ENCODE data around the gene GRIK5.

Gene GRIK5

GRCh38 chr19:41998246-41999020 lies 71.6 kb downstream of the GRIK5 start (continued):
- 0 out of 2 replicates have a peak, but pooled peaks have one; percentile 13 for TF ChIP-seq ZBTB11 (tag by site-specific recombination; conservative IDR thresholded peaks at IDR 0.05; ENCODE audit: low read depth)
- peak; percentile 90 for TF ChIP-seq CTCF (tag by site-specific recombination; IDR thresholded peaks at IDR 0.05)
- no peak for TF ChIP-seq ZNF121 (tag by site-specific recombination; IDR thresholded peaks at IDR 0.05)
- TF ChIP-seq ZSCAN30 (tag by site-specific recombination; IDR thresholded peaks at IDR 0.05): 0 out of 2 replicates have a peak, but pooled peaks have one; percentile 21
- 0 out of 2 replicates have a peak, but pooled peaks have one; percentile 42 for TF ChIP-seq KLF17 (tag by site-specific recombination; IDR thresholded peaks at IDR 0.05)
- TF ChIP-seq SP3 (tag by site-specific recombination; IDR thresholded peaks at IDR 0.05): peak; percentile 23; the same call in 1 of the 2 replicates
- TF ChIP-seq ZEB2 (tag by site-specific recombination; IDR thresholded peaks at IDR 0.05): peak; percentile 32; the same call in 1 of the 2 replicates
- peak; percentile 52 for TF ChIP-seq ZNF335 (tag by site-specific recombination; conservative IDR thresholded peaks at IDR 0.05)
- 0 out of 2 replicates have a peak, but pooled peaks have one; percentile 26 for TF ChIP-seq ZNF843 (tag by site-specific recombination; IDR thresholded peaks at IDR 0.05)
- TF ChIP-seq GLIS2 (tag by site-specific recombination; IDR thresholded peaks at IDR 0.05): peak; percentile 78
- peak; percentile 43; the same call in 1 of the 2 replicates for TF ChIP-seq ZNF692 (tag by site-specific recombination; IDR thresholded peaks at IDR 0.05)
- no peak for TF ChIP-seq ZNF747 (tag by site-specific recombination; IDR thresholded peaks at IDR 0.05)
- 0 out of 2 replicates have a peak, but pooled peaks have one; percentile 13 for TF ChIP-seq ZNF366 (tag by site-specific recombination; conservative IDR thresholded peaks at IDR 0.05)
- peak; percentile 66; the same call in 1 of the 2 replicates for TF ChIP-seq ZNF561 (tag by site-specific recombination; IDR thresholded peaks at IDR 0.05; ENCODE audit: borderline replicate concordance)
- TF ChIP-seq ZNF660 (tag by site-specific recombination; IDR thresholded peaks at IDR 0.05): 0 out of 2 replicates have a peak, but pooled peaks have one; percentile 60
- TF ChIP-seq ELK4 (IDR thresholded peaks at IDR 0.05; ENCODE audit: borderline replicate concordance, low read depth, low read length): no peak
- no peak for TF ChIP-seq KLF9 (tag by site-specific recombination; IDR thresholded peaks at IDR 0.05; ENCODE audit: low read depth)
- no peak for TF ChIP-seq TSHZ1 (tag by site-specific recombination; IDR thresholded peaks at IDR 0.05; ENCODE audit: borderline replicate concordance)
